Cortex of kidney (tissue), 1 donor: Measurements from ENCODE around the gene TPCN2.

ENCODE experiments used
- DNase-seq: peaks from one replicate; lab custom pipeline; 2025; lab: John Stamatoyannopoulos, UW

The TPCN2 gene

DNA sequence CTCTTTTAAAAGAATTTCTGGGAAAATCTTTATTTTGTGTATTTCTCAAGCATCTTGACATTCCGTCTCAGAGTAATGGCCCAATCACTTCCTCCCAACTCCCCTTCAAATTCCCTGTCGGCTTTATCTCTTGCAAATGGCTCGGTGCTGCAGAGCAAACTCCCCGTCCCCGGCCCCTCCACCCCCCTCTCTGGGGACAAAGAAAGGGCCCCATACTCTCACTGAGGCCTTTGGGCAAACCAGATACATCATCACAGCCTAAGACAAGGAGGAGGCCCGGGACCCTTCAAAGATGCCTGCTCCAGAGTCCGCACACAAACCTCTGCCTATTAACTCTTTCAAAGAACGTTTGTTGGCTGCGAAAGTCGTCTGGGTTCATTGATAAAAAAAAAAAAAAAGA, 103.1 kb downstream of the TPCN2 start:
- DNase-seq = no peak

DNA sequence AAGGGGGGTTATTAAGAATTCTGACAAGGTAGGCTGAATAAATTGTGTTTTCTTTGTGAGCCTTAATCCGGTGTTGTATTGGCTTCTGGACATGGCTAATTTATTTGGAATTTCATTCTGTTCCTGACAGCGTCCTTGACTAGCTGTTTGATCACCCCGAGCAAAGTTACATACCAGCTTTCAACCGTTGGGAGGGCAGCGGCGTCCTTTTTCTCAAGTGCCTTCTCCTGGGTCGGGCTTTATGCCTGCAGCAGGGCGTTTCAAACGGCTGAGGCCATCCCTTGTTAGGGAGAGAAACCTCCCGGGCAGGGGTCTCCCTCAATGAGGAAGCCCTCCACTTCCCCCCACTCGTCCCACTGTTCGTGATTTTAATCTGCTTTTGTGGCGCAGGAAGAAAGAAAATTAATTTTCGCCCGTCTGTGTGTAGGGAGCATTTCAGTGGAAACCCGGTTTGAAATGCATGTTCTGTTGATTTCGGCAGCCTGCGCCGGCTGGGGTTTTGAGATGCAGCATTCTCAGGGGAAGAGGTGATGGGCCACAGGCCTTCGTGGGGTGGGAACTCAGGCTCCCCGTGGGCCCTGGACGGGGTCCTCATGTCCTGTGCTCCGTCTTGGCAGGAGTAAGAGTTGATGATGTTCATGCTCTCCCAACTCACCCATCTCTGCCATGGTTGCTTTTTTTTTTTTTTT, 104.1 kb downstream of the TPCN2 start:
- DNase-seq = no peak

DNA sequence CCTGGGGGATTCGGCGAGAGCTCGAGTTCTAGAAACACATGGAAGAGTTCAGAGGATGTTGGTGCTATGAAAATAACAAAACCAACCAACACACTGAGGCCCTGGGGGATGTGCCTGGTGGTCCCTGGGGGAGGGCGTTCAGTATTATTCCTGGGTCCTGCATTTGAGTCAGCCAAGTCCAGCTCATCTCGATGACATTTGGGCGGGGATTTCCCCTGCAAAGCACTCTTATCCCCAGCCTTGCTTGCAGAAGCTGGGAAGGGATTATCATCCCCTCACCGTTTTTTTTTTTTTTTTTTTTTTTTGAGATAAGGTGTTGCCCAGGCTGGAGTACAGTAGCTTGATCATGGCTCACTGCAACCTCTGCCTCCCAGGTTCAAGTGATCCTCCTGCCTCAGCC, 104.9 kb downstream of the TPCN2 start:
- no peak for DNase-seq

DNA sequence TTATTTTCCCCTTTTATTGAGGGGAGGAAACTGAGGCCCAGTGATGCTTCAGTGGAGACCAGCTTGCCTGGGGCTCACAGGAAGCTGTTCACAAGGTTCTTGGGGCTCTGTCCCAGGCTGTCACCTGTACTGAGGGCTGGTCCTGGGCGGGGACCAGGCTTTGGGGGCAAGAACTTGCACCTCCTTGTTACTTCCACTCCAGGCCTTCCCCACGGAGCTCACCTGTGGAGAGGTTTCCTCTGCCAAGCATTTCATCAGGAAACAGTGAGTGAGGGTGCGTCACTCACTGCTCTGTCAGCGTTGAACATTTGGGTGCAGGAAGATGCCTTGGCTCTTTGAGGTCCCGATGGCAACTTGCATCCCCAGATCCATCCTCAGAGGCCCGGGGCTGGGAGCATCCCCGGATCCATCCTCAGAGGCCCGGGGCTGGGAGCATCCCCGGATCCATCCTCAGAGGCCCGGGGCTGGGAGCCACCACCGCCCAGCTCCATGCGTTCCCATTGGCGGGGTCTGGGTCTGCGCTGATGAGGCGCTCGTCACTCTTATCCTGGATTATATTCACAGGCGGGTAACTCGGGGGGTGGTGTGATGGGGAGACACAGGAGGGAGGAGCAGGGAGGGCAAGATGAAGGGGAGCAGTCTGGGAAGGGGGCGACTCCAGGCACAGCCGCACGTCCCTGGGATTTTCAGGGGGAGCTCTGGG, 105.6 kb downstream of the TPCN2 start:
- DNase-seq = no peak

DNA sequence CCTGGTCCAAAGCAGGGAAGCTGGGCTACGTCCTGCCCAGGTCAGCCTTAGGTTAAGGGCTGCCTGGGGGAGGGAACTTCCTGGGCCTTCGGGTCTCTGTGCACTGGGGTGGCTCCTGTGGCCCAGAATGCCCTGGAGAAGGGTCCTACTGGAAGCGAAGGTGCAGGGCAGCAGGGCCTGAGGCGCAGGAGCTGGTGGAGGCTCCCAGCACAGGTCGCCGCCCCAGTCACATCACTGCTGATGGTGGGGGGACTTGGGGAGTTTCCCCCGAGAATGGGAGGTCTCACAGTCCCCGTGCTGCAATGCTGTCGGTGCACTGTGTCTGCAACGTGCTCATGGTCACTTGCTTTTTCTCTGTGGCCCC, 106.2 kb downstream of the TPCN2 start:
- DNase-seq = no peak

DNA sequence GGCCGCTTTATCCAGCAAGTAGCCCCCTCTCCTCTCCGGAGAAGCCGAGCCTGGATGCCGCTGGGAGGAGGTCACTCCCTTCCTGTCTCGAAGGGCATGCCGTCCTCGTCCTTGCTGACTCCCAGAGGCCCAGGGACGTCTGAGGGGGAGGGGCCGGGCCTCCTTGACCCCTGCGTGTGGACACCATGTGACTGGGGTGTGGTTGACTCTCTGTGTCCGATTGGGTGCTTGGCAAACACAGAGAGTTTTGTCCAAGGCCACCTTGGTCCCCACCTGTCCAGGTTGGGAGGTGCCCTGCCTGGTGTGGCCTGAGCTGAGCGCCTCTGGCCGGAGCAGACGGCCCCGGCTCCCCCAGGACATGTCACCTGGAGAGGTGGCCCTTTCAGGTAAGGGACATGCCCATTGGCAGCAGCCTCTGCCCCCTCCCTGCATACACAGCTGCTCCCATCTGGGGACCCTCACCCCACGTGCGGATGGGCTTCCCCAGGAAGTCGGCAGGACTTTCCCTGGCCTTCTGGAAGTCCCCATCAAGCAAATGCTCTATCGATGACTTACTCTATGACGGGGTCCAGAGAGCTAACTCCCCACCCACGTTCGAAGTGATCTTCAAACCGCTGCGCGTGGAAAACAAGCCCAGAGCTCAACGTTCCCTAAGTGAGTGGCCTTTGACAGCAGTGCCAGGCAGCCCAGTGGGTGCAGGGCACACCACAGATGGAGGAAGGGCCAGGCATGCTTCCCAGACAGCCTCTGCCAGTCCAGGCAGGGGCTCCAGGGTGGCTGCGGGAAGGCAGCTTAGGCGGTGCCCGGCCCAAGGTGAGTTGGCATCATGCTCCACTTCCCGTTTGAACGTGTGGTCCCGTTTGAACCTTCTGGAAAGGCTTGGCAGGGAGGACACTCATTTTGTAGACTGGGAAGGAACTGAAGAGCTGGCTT, 106.8 kb downstream of the TPCN2 start, which contains the start of gene SMIM38:
TSS of gene SMIM38 (plus strand) at position 634 of the 933 bp plus-strand sequence. CDS start 1,912 bp downstream, outside the sequence.
- DNase-seq = no peak

DNA sequence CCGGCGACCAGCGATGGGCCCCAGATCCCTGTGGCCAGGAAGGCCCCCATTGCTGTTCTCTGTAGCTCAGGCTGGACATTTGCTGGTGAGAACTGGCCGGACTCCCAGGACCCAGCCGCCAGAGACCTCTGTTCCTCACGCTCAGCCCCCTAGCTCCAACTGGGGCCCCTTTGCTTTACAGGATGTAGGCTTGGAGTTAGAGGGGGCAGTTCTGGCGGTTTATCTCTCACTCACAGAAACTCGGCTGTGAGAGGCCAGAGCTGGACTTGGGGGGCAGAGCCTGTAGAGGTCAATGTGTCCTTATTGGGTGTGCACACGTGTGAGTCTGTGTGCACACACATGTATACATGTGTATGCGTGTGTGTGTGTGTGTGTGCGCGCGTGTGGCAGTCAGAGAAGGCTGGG, 107.5 kb downstream of the TPCN2 start:
- no peak for DNase-seq

DNA sequence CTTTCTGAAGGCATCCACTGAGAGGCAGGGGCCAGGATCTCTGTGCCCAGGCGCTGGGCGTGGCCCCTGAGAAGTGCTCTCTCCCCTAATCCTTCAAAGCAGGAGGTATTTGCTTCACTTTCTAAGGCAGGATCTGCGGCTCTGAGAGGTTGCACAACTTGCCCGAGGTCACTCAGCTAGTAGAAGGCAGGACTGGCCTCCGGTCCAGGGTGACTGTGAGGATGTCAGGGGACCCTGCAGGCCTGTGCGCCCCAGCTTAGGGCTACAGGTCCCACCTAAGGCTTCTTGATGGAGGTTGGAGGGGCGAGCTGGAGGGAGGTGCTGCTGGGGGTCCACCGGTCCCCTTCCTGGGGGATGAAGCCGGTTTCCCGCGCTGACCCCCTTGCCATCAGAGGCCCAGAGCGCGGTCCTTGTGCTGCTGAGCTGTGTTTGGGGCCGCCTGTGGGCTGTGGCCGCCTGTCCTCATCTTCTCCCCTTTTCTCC, 108.0 kb downstream of the TPCN2 start:
- no peak for DNase-seq

DNA sequence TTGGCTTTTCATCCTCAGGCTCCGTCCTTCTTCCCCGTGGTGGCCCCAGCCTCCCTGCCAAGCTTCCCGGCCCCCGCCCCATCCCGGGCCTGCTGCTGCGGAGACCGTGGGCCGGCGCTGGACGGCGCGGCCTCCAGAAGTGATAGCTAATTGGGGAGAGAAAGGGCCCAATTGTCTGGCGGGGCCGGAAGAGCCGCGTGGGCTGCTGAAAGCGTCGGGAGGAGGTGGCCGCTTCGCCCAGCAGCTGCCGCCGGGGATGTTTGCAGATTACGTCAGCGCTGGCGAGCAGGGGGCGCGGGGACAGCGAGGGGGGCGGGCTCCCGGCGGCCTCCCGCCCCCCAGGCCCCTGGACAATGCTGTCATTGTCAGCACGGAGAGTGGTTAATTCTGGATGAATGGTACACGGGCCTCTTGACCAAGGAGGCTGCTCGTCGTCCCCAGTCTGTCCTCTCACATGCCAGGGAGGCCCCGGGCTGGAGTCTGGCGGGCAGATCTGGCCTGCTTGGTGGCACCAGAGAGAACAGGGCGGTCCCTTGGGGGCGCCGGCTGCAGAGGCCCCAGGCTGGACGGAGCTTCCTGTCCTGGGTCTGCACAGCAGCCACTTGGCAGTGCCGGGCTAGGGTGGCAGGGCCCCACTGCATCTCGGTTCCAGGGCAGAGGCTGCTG, 108.6 kb downstream of the TPCN2 start:
- no peak for DNase-seq

DNA sequence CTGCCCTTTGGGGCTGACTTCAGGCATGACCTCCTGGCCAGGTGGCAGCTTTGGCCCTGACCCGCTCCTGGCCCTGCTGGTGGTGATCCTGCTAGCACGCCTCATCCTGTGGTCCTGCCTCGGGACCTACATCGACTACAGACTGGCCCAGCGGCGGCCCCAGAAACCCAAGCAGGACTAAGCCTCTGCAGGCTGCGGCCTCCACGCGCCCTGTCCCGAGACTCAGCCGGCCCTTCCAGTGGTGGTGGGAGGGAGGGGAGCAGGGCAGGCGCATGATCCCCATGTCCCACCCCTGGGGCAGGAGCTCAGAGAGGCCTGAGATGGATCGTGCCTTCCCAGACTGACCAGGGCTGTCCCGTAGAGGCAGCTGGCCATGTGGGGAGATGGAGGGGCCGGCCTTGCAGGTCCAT, 109.1 kb downstream of the TPCN2 start:
- no peak for DNase-seq

DNA sequence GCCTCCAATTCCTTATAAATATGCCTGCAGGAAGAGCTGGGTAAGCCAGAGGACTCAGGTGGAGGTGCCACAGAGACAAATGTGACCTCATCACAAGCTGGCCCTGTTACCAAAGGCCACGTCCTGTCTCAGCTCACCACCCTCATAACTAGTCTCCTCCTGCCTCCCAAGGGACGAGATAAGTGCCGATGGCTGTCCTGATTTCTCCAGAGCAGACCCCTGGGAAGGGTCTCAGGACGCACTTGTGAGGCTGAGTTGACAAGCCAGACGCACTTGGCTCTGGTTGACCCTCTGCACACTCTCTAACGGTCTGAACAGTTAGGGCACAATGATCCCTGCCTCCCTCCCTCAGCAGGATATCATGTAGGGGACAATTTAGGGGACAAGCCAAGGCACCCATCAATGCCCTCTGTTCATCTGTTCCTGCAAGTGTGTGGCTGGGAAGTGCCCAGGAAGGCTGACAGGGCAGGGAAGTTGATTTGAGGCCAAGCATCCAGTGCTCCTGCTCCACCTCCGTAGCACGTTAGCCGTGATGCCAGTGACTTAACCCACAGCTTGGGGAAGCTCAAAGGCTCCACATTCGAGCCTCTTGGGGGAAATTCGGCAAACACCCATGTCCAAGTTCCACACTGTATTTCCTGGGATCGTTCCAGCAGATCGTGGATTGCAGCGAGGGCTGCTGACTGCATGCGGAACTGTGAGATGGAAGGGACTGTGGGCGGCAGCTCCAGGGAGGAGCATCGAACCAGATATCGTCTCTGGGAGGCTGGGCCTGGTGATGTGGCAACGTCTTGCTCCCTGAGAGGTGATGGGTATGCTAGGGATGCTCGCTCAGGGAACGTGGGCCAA, 109.8 kb downstream of the TPCN2 start:
- DNase-seq = no peak

DNA sequence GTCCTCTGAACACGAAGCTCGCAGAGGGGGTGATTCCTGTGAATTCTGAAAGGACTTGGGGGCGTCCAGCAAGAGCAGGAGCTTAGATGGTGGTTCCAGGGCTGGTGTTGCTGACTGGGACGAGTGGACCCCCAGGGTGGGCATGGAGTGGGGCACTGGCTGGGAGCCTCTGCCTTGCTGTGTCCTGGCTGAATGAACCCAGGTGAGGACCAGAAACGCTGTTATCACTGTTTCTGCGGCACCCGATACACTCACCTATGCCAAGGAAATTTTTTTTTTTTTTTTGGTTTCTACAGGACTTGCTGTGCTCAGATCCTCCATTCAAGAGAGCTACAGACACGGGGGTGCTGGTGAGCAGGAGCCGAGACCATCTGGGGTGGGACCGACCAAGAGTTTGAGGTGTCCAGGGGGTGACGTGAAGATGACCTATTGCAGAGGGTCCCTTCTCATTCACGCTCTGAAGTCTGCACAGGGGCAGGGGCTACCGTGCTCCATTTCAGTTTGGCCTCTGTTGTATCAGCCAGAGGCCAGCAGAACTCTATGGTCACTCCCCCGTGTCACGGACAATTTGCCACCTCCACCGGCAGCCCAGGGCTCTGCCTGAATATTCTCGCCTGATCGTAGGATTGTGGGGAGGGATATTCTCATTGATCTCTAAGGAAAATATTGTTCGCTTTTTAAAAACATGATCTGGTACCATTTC, 110.6 kb downstream of the TPCN2 start:
- DNase-seq = no peak

DNA sequence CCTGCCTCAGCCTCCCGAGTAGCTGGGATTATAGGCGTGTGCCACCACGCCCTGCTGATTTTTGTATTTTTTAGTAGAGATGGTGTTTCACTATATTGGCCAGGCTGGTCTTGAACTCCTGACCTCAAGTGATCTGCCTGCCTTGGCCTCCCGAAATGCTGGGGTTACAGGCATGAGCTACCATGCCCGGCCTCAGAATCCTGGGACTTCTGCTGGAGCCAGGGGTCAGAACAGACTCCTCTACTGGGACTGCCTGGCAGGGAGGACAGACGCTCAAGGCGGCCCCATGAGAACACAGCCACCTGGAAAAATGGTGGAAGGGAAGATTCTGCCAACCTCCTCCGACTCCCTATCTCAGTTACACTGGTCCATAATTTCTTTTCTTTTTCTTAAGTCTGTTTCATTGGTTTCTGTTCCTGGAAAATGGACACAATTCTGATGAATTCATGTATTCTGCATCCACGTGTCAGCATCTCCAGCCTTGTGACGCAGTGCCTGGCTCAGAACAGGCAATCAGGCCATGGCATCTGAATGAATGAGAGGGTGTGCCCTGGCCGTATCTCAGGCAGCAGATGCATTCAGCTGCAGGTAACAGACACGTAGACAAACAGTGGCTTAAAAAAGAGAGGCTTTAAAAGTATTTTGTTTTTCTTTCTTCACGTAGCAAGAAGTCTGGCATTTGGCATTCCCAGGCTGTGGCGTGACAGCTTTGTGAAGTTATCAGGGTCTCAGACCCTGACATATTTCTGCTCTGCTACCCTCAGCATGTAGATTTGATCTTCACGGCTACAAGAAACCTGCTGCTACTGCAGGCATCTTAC, 111.8 kb downstream of the TPCN2 start:
- no peak for DNase-seq

DNA sequence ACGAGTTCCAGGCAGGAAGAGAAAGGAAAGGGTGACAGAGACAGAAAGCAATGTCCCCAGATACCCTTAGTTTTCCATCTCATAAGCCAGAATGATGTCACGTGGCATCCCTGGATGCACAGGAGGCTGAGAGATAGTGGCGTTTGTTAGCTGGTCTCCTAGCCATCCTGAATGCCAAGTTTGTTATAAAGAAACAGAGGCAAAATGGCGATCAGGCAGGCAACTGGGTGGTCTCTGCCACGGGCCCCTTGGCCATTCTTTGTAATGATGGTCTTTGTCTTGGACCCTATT, 112.3 kb downstream of the TPCN2 start:
- no peak for DNase-seq

DNA sequence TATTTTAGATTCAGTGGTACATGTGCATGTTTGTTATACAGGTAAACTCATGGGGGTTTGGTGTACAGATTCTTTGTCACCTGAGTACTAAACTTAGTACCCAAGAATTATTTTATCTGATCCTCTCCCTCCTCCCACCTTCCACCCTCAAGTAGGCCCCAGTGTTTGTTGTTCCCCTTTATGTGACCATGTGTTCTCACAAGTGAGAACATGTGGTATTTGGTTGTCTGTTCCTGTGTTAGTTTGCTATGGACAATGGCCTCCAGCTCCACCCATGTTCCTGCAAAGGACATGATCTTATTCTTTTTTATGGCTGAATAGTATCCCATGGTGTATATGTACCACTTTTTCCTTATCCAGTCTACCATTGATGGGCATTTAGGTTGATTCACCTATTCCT, 113.8 kb downstream of the TPCN2 start:
- no peak for DNase-seq

DNA sequence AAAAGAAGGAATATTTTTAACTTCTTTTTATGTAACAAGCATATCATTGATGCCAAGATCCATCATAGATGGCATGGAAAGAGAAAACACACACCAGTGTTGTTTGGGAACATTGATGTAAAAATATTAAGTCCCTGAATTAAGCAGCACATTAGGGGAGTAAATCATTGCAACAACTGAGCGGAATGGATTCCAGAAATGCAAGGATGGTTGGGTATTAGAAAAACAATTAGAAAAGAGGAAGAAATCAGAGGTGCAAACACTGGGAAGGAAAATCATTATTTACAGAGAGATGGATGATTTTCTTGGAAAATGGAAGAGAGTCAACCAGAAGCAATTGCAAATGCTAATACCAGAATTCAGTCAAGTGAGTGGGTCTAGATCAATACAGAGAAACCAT, 115.1 kb downstream of the TPCN2 start:
- DNase-seq = no peak

DNA sequence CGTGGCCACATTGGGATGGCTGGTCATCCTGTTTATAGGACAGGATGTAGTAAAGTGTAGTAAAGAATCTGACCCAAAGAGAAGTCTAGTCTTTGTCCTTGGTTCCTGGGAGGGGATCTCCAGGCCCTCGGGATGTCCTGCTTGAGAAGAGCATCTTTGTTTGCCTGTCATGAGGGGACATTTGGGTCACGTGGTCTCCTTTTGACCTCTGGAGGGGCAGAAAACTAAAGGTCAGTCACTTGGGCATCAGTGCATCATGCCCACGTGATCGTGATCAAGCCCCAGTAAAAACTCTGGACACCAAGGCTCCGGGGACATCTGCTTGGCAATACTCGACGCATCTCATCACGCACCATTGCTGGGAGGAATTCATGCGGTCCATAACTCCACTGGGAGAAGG, 116.1 kb downstream of the TPCN2 start:
- no peak for DNase-seq

DNA sequence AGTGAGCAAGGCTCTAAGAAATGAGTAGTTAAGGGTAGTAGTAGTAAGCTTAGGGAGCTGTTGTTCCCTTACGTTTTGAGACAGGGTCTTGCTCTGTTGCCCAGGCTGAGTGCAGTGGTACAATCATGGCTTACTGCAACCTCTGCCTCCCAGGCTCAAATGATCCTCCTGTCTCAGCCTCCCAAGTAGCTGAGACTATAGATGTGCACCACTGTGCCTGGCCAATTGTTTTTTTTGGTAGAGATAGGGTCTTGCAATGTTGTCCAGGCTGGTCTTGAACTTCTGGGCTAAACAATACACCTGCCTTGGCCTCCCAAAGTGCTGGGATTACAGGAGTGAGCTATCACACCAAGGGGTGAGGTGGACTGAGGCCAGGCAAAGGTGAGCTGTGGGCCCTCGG, 117.0 kb downstream of the TPCN2 start:
- DNase-seq = no peak

DNA sequence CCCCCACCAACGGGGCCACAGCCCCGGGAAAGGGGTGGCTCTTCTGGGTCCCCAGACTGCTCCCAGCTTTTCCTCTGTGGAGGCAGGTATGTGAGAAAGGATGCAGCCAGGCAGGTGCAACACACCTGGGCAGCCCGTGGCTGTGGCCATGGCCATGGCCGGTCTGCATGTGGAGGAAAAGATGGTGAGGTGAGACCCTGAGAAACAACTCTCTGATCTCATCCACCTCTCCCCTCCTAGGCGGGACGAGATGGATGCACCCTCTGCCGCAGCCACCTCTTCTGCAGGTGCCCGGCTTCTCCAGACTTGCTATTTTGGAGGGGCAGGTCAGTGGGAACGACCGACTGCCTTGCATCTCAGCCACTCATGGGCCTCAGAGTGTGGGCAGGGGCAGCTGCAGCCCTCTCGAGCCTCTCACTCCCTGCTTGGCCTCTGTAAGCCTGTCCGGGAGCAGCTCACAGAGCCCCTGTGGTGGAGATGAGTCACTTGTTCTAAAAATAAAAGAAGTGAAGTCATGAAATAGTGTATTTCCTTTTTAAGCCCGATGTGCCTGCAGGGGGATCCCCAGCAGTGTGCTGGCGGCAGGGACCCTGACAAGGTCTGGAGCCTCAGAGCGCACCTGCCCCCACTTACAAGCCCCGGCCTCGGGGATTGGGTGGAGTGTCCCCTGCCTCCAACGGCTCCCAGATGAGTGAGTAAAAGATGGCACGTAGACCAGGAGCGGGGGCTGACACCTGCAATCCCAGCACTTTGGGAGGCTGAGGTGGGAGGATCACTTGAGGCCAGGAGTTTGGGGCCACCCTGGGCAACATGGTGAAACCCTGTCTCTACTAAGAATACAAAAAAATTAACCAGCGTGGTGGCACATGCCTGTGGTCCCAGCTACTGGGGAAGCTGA, 117.7 kb downstream of the TPCN2 start:
- DNase-seq = no peak
